Measurements from ENCODE around the gene GPR155. TPM values are rescaled to one million over a fixed set of nuclear protein-coding genes. Genes with fewer than 3 reads are reported as not detected.
"Not testable (repeated sequence)": the region's sequence is repeated elsewhere in the genome, so short reads cannot be mapped to it uniquely, and the experiment has no call there.

Gene GPR155
- polyA plus RNA-seq, 4 donors: 0.22 to 1.9 (median 1.2) TPM

GRCh38 chr2:174485045-174485444 is 1.8 kb downstream of the GPR155 start:
- H3K4me1 ChIP-seq (ENCODE audit: control insufficient read depth in 3 of 3, insufficient read depth in 2 of 3, low read depth in 1 of 3, low read length in 2 of 3); H3K9me3 ChIP-seq (ENCODE audit: control insufficient read depth in 2 of 2, insufficient read depth in 1 of 2, low read depth in 1 of 2, low read length in 1 of 2); H3K27ac ChIP-seq (ENCODE audit: low read depth in 1 of 3, low read length in 2 of 3); H3K36me3 ChIP-seq (ENCODE audit: control insufficient read depth in 3 of 3, insufficient read depth in 2 of 3, low read depth in 1 of 3, low read length in 3 of 3); DNase-seq; H3K4me3 ChIP-seq (ENCODE audit: low read depth in 1 of 3, low read length in 3 of 3); FAIRE-seq: not testable (repeated sequence)
- peaks cover 0 to 16% (median 0%) of the 10 kb centered on the region in 3 donors for H3K27me3 ChIP-seq (ENCODE audit: control insufficient read depth in 3 of 3, insufficient read depth in 3 of 3, low read length in 3 of 3)
- WGBS, 3 donors: 73 to 87% (median 75%) methylated on average over 9 of the region's 9 CpGs

GRCh38 chr2:174484573-174484972 is 2.3 kb downstream of the GPR155 start:
- FAIRE-seq: no peak
- no peaks in the 10 kb centered on the region for H3K9me3 ChIP-seq (ENCODE audit: control insufficient read depth in 2 of 2, insufficient read depth in 1 of 2, low read depth in 1 of 2, low read length in 1 of 2)
- H3K4me3 ChIP-seq (ENCODE audit: low read depth in 1 of 3, low read length in 3 of 3): no peak overlapping the region
- no peaks in the 10 kb centered on the region for H3K4me1 ChIP-seq (ENCODE audit: control insufficient read depth in 3 of 3, insufficient read depth in 2 of 3, low read depth in 1 of 3, low read length in 2 of 3)
- peaks cover 0 to 16% (median 0%) of the 10 kb centered on the region in 3 donors for H3K27me3 ChIP-seq (ENCODE audit: control insufficient read depth in 3 of 3, insufficient read depth in 3 of 3, low read length in 3 of 3)
- DNase-seq: no peak
- H3K27ac ChIP-seq (ENCODE audit: low read depth in 1 of 3, low read length in 2 of 3): no peak overlapping the region
- WGBS, 3 donors: 88 to 95% (median 89%) methylated on average over 2 of the region's 2 CpGs
- H3K36me3 ChIP-seq (ENCODE audit: control insufficient read depth in 3 of 3, insufficient read depth in 2 of 3, low read depth in 1 of 3, low read length in 3 of 3): peaks cover 0 to 3% (median 0%) of the 10 kb centered on the region in 3 donors

GRCh38 chr2:174482854-174483253 is 4.0 kb downstream of the GPR155 start:
- 83 to 92% (median 84%) methylated on average over 6 of the region's 6 CpGs for whole genome bisulfite sequencing, 3 donors
- Histone ChIP-seq H3K4me3 (ENCODE audit: low read depth in 1 of 3, low read length in 3 of 3) (no peak overlapping the region), H3K36me3 (ENCODE audit: control insufficient read depth in 3 of 3, insufficient read depth in 2 of 3, low read depth in 1 of 3, low read length in 3 of 3) (peaks cover 0 to 3% (median 0%) of the 10 kb centered on the region in 3 donors), H3K9me3 (ENCODE audit: control insufficient read depth in 2 of 2, insufficient read depth in 1 of 2, low read depth in 1 of 2, low read length in 1 of 2) (no peaks in the 10 kb centered on the region), H3K27ac (ENCODE audit: low read depth in 1 of 3, low read length in 2 of 3) (no peak overlapping the region), H3K27me3 (ENCODE audit: control insufficient read depth in 3 of 3, insufficient read depth in 3 of 3, low read length in 3 of 3) (peaks cover 0 to 16% (median 0%) of the 10 kb centered on the region in 3 donors), H3K4me1 (ENCODE audit: control insufficient read depth in 3 of 3, insufficient read depth in 2 of 3, low read depth in 1 of 3, low read length in 2 of 3) (no peaks in the 10 kb centered on the region)
- FAIRE-seq (no peak), DNase-seq (no peak)

- Histone ChIP-seq H3K4me1 (ENCODE audit: control insufficient read depth in 3 of 3, insufficient read depth in 2 of 3, low read depth in 1 of 3, low read length in 2 of 3) (no peaks in the 10 kb centered on the region), H3K27ac (ENCODE audit: low read depth in 1 of 3, low read length in 2 of 3) (no peak overlapping the region), H3K4me3 (ENCODE audit: low read depth in 1 of 3, low read length in 3 of 3) (no peak overlapping the region), H3K36me3 (ENCODE audit: control insufficient read depth in 3 of 3, insufficient read depth in 2 of 3, low read depth in 1 of 3, low read length in 3 of 3) (peaks cover 0 to 3% (median 0%) of the 10 kb centered on the region in 3 donors), H3K27me3 (ENCODE audit: control insufficient read depth in 3 of 3, insufficient read depth in 3 of 3, low read length in 3 of 3) (no peaks in the 10 kb centered on the region), H3K9me3 (ENCODE audit: control insufficient read depth in 2 of 2, insufficient read depth in 1 of 2, low read depth in 1 of 2, low read length in 1 of 2) (no peaks in the 10 kb centered on the region)
- 14 to 65% (median 42%) methylated on average over 1 of the region's 1 CpG for WGBS, 3 donors
- DNase-seq: peak in 1 of 2 donors; percentile 29
- peak; percentile 81 for FAIRE-seq
Measured at GRCh38 chr2:174477759-174478158, 9.1 kb downstream of the GPR155 start.

- Histone ChIP-seq H3K27me3 (ENCODE audit: control insufficient read depth in 3 of 3, insufficient read depth in 3 of 3, low read length in 3 of 3) (no peaks in the 10 kb centered on the region), H3K4me3 (ENCODE audit: low read depth in 1 of 3, low read length in 3 of 3) (no peak overlapping the region), H3K36me3 (ENCODE audit: control insufficient read depth in 3 of 3, insufficient read depth in 2 of 3, low read depth in 1 of 3, low read length in 3 of 3) (no peaks in the 10 kb centered on the region), H3K4me1 (ENCODE audit: control insufficient read depth in 3 of 3, insufficient read depth in 2 of 3, low read depth in 1 of 3, low read length in 2 of 3) (no peaks in the 10 kb centered on the region), H3K27ac (ENCODE audit: low read depth in 1 of 3, low read length in 2 of 3) (no peak overlapping the region), H3K9me3 (ENCODE audit: control insufficient read depth in 2 of 2, insufficient read depth in 1 of 2, low read depth in 1 of 2, low read length in 1 of 2) (no peaks in the 10 kb centered on the region)
- DNase-seq (no peak), FAIRE-seq (no peak)
- 85 to 89% (median 87%) methylated on average over 3 of the region's 3 CpGs for WGBS, 3 donors
Measured at GRCh38 chr2:174473796-174474195, 13.0 kb downstream of the GPR155 start.

- Histone ChIP-seq H3K27ac (ENCODE audit: low read depth in 1 of 3, low read length in 2 of 3) (no peak overlapping the region), H3K27me3 (ENCODE audit: control insufficient read depth in 3 of 3, insufficient read depth in 3 of 3, low read length in 3 of 3) (peaks cover 0 to 2% (median 0%) of the 10 kb centered on the region in 3 donors), H3K9me3 (ENCODE audit: control insufficient read depth in 2 of 2, insufficient read depth in 1 of 2, low read depth in 1 of 2, low read length in 1 of 2) (no peaks in the 10 kb centered on the region), H3K4me3 (ENCODE audit: low read depth in 1 of 3, low read length in 3 of 3) (no peak overlapping the region), H3K36me3 (ENCODE audit: control insufficient read depth in 3 of 3, insufficient read depth in 2 of 3, low read depth in 1 of 3, low read length in 3 of 3) (no peaks in the 10 kb centered on the region), H3K4me1 (ENCODE audit: control insufficient read depth in 3 of 3, insufficient read depth in 2 of 3, low read depth in 1 of 3, low read length in 2 of 3) (no peaks in the 10 kb centered on the region)
- WGBS, 3 donors: 83 to 91% (median 85%) methylated on average over 4 of the region's 4 CpGs
- DNase-seq (no peak), FAIRE-seq (no peak)
Measured at GRCh38 chr2:174465327-174465726, 21.5 kb downstream of the GPR155 start.

- FAIRE-seq (no peak), DNase-seq (no peak)
- Histone ChIP-seq H3K36me3 (ENCODE audit: control insufficient read depth in 3 of 3, insufficient read depth in 2 of 3, low read depth in 1 of 3, low read length in 3 of 3) (peaks cover 0 to 5% (median 3%) of the 10 kb centered on the region in 3 donors), H3K9me3 (ENCODE audit: control insufficient read depth in 2 of 2, insufficient read depth in 1 of 2, low read depth in 1 of 2, low read length in 1 of 2) (no peaks in the 10 kb centered on the region), H3K27me3 (ENCODE audit: control insufficient read depth in 3 of 3, insufficient read depth in 3 of 3, low read length in 3 of 3) (peaks cover 0 to 2% (median 0%) of the 10 kb centered on the region in 3 donors), H3K4me1 (ENCODE audit: control insufficient read depth in 3 of 3, insufficient read depth in 2 of 3, low read depth in 1 of 3, low read length in 2 of 3) (no peaks in the 10 kb centered on the region), H3K4me3 (ENCODE audit: low read depth in 1 of 3, low read length in 3 of 3) (no peak overlapping the region), H3K27ac (ENCODE audit: low read depth in 1 of 3, low read length in 2 of 3) (no peak overlapping the region)
- 88 to 97% (median 90%) methylated on average over 1 of the region's 1 CpG for WGBS, 3 donors
Measured at GRCh38 chr2:174461221-174461620, 25.6 kb downstream of the GPR155 start.

- 86 to 94% (median 93%) methylated on average over 2 of the region's 2 CpGs for WGBS, 3 donors
- no peaks in the 10 kb centered on the region for H3K4me1 ChIP-seq (ENCODE audit: control insufficient read depth in 3 of 3, insufficient read depth in 2 of 3, low read depth in 1 of 3, low read length in 2 of 3)
Measured at GRCh38 chr2:174454566-174454965, 32.3 kb downstream of the GPR155 start.

More at GRCh38 chr2:174454566-174454965, 32.3 kb downstream of the GPR155 start:
- no peak for DNase-seq
- Histone ChIP-seq H3K36me3 (ENCODE audit: control insufficient read depth in 3 of 3, insufficient read depth in 2 of 3, low read depth in 1 of 3, low read length in 3 of 3) (peaks cover 0 to 2% (median 2%) of the 10 kb centered on the region in 3 donors), H3K9me3 (ENCODE audit: control insufficient read depth in 2 of 2, insufficient read depth in 1 of 2, low read depth in 1 of 2, low read length in 1 of 2) (no peaks in the 10 kb centered on the region), H3K4me3 (ENCODE audit: low read depth in 1 of 3, low read length in 3 of 3) (no peak overlapping the region), H3K27ac (ENCODE audit: low read depth in 1 of 3, low read length in 2 of 3) (no peak overlapping the region), H3K27me3 (ENCODE audit: control insufficient read depth in 3 of 3, insufficient read depth in 3 of 3, low read length in 3 of 3) (no peaks in the 10 kb centered on the region)
- no peak for FAIRE-seq
